AG04449 (cell line): ENCODE measurements around the gene ATP8A2.
A peak's percentile ranks its signal among the peaks of the same experiment; 100 is the strongest.
"Not testable (repeated sequence)": the region's sequence is repeated elsewhere in the genome, so short reads cannot be mapped to it uniquely, and the experiment has no call there.

Experiments
- CTCF ChIA-PET: fragments of 350-600 bp; formaldehyde crosslinking; extraction: SDS; loops from one replicate; lab custom pipeline; 2021; ENCODE audit warnings: antibody characterized with exemption; lab: Yijun Ruan, JAX
- POLR2A ChIA-PET: fragments of 400-600, 350-600 bp; formaldehyde crosslinking; extraction: SDS; loops from one replicate; lab custom pipeline; 2020; ENCODE audit warnings: antibody characterized with exemption, inconsistent platforms; lab: Yijun Ruan, JAX
- DNase-seq: peaks from one replicate; pipeline ENCODE4 v3.0.0-alpha.2; 2010; ENCODE audit warnings: low read depth, low spot score
- H3K4me3 ChIP-seq: 2 replicates; pipeline ENCODE4 v1.5.1; 2011; ENCODE audit warnings: low read depth, mild to moderate bottlenecking, control low read depth, low read length
- CTCF ChIP-seq: IDR thresholded peaks from one replicate; pipeline ENCODE4 v1.5.1; 2011; ENCODE audit warnings: mild to moderate bottlenecking, moderate library complexity, low read length, control low read depth, inconsistent platforms; ENCODE audit not compliant: insufficient read depth; ENCODE audit errors: missing control alignments

ATP8A2 gene

GRCh38 chr13:26058704-26059103 lies 686.9 kb downstream of the ATP8A2 start:
- ChIA-PET POLR2A (no interaction called here), CTCF (interaction anchor here (0.9 to 1.7 kb wide), 3 partner anchors 14 to 484 kb away, joined by 3 to 7 read pairs (median 3); no protein-coding TSS in a partner anchor)
- no peak for DNase-seq
- no peak overlapping the region for H3K4me3 ChIP-seq
- no peak for TF ChIP-seq CTCF

- ChIA-PET CTCF (interaction anchor here (0.9 kb wide), 1 partner anchor 486 kb away, joined by 3 read pairs; no protein-coding TSS in a partner anchor), POLR2A (no interaction called here)
- no peak overlapping the region for H3K4me3 ChIP-seq
- TF ChIP-seq CTCF = no peak
- DNase-seq = no peak
These were observed 688.6 kb downstream of the ATP8A2 start for GRCh38 chr13:26060357-26060756.

GRCh38 chr13:26061256-26061655 lies 689.5 kb downstream of the ATP8A2 start:
- H3K4me3 ChIP-seq = no peak overlapping the region
- POLR2A ChIA-PET = no interaction called here
- no peak for DNase-seq
- TF ChIP-seq CTCF = no peak
- CTCF ChIA-PET = interaction anchor here (0.9 to 5.8 kb wide), 3 partner anchors 485 to 493 kb away, joined by 3 to 54 read pairs (median 4); no protein-coding TSS in a partner anchor

GRCh38 chr13:26061947-26062346 lies 690.2 kb downstream of the ATP8A2 start:
- POLR2A ChIA-PET = no interaction called here

GRCh38 chr13:26062853-26063444 lies 691.2 kb downstream of the ATP8A2 start:
- ChIA-PET CTCF (interaction anchor here (0.6 to 5.8 kb wide), 6 partner anchors 8 to 490 kb away, joined by 3 to 54 read pairs (median 4); no protein-coding TSS in a partner anchor), POLR2A (no interaction called here)
- TF ChIP-seq CTCF = peak; percentile 68
- no peak overlapping the region for H3K4me3 ChIP-seq
- DNase-seq = no peak

More at GRCh38 chr13:26061947-26062346, 690.2 kb downstream of the ATP8A2 start:
- CTCF ChIA-PET = interaction anchor here (0.8 to 5.8 kb wide), 6 partner anchors 9 to 494 kb away, joined by 4 to 54 read pairs (median 4); no protein-coding TSS in a partner anchor
- DNase-seq = peak; percentile 49
- no peak for TF ChIP-seq CTCF
- H3K4me3 ChIP-seq = no peak overlapping the region

- POLR2A ChIA-PET, DNase-seq, H3K4me3 ChIP-seq: not testable (repeated sequence)
- CTCF ChIA-PET = interaction anchor here (1.1 to 5.8 kb wide), 2 partner anchors 237 to 491 kb away, joined by 3 to 54 read pairs; no protein-coding TSS in a partner anchor
These were observed 694.7 kb downstream of the ATP8A2 start for GRCh38 chr13:26066492-26066891.
